ENCODE measurements around the gene PCDHGA5. TPM values are rescaled to one million over a fixed set of nuclear protein-coding genes. Genes with fewer than 3 reads are reported as not detected.

PCDHGA5 gene
- total RNA-seq, 1 donor from 2014 or later, result 0.51 TPM

DNA sequence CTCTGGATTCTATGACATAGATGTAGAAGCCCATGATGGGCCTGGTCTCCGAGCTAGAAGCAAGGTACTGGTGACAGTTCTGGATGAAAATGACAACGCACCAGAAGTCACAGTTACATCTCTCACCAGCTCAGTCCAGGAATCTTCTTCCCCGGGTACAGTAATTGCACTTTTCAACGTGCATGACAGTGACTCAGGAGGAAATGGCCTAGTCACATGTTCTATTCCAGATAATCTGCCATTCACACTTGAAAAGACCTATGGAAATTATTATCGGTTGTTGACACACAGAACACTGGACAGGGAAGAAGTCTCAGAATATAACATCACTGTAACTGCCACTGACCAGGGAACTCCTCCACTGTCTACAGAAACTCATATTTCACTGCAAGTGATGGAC, 7.8 kb upstream of the PCDHGA5 start:
- no peak for DNase-seq (ENCODE audit: low spot score in 2 of 2, unreplicated experiment in 2 of 2)
- Mint-ChIP-seq H3K4me3 (no peak overlapping the region), H3K27ac (no peak overlapping the region), H3K36me3 (peaks cover 14% of the 10 kb centered on the region), H3K27me3 (ENCODE audit: low read depth) (no peaks in the 10 kb centered on the region), H3K4me1 (no peaks in the 10 kb centered on the region), H3K9me3 (peaks cover 61% of the 10 kb centered on the region)
- TF ChIP-seq, protein P1, sequence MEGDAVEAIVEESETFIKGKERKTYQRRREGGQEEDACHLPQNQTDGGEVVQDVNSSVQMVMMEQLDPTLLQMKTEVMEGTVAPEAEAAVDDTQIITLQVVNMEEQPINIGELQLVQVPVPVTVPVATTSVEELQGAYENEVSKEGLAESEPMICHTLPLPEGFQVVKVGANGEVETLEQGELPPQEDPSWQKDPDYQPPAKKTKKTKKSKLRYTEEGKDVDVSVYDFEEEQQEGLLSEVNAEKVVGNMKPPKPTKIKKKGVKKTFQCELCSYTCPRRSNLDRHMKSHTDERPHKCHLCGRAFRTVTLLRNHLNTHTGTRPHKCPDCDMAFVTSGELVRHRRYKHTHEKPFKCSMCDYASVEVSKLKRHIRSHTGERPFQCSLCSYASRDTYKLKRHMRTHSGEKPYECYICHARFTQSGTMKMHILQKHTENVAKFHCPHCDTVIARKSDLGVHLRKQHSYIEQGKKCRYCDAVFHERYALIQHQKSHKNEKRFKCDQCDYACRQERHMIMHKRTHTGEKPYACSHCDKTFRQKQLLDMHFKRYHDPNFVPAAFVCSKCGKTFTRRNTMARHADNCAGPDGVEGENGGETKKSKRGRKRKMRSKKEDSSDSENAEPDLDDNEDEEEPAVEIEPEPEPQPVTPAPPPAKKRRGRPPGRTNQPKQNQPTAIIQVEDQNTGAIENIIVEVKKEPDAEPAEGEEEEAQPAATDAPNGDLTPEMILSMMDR (IDR thresholded peaks at IDR 0.05; ENCODE audit: unreplicated experiment), result no peak

DNA sequence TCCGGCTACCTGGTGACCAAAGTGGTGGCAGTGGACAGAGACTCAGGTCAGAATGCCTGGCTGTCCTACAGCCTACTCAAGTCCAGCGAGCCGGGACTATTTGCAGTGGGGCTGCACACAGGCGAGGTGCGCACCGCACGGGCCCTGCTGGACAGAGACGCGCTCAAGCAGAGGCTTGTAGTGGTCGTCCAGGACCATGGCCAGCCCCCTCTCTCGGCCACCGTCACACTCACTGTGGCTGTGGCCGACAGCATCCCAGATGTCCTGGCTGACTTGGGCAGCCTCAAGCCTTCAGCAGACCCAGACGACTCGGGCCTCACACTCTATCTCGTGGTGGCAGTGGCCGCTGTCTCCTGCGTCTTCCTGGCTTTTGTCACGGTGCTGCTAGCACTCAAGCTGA, 7.0 kb upstream of the PCDHGA5 start:
- H3K9me3 Mint-ChIP-seq, result peaks cover 65% of the 10 kb centered on the region
- peaks cover 16% of the 10 kb centered on the region for H3K36me3 Mint-ChIP-seq
- no peaks in the 10 kb centered on the region for H3K27me3 Mint-ChIP-seq (ENCODE audit: low read depth)
- TF ChIP-seq, protein P1 (IDR thresholded peaks at IDR 0.05; ENCODE audit: unreplicated experiment), result no peak
- no peak for DNase-seq (ENCODE audit: low spot score in 2 of 2, unreplicated experiment in 2 of 2)
- H3K4me3 Mint-ChIP-seq, result no peak overlapping the region
- H3K4me1 Mint-ChIP-seq, result no peaks in the 10 kb centered on the region
- H3K27ac Mint-ChIP-seq, result no peak overlapping the region

DNA sequence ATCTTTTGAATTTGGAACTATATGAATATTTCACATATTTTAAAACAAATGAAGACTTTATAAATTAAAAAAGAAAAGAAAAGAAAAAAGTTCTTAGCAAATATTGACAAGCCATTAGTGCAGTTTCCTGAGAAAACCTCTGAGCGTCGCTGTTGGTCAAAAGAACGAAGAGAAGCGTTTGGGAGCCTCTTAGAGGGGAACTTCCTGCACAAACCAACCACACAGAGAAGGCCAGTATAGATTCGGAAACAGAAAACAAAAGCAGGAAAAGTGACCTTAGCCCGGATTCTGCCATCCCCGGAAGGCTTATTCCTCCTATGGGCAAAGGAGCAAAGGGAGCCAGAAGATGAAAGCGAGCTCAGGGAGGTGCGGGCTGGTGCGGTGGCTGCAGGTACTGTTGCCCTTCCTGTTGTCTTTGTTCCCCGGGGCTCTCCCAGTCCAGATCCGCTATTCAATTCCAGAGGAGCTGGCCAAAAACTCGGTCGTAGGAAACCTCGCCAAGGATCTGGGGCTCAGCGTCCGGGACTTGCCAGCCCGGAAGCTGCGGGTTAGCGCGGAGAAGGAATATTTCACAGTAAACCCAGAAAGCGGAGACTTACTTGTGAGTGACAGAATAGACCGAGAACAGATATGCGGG, 4.1 kb upstream of the PCDHGA5 start, which contains the start of gene PCDHGB2:
TSS of gene PCDHGB2 (plus strand) at position 205 of the 637 bp plus-strand sequence. CDS start at position 347, 142 bp downstream.
- TF ChIP-seq, protein P1 (IDR thresholded peaks at IDR 0.05; ENCODE audit: unreplicated experiment), result no peak
- Mint-ChIP-seq H3K4me3 (no peak within 1 kb of the TSS), H3K9me3 (peaks cover 60% of the 10 kb centered on the region), H3K27ac (no peak within 1 kb of the TSS), H3K36me3 (peaks cover 17% of the 10 kb centered on the region), H3K27me3 (ENCODE audit: low read depth) (no peaks in the 10 kb centered on the region), H3K4me1 (no peaks in the 10 kb centered on the region)
- DNase-seq (ENCODE audit: low spot score in 2 of 2, unreplicated experiment in 2 of 2), result no peak

DNA sequence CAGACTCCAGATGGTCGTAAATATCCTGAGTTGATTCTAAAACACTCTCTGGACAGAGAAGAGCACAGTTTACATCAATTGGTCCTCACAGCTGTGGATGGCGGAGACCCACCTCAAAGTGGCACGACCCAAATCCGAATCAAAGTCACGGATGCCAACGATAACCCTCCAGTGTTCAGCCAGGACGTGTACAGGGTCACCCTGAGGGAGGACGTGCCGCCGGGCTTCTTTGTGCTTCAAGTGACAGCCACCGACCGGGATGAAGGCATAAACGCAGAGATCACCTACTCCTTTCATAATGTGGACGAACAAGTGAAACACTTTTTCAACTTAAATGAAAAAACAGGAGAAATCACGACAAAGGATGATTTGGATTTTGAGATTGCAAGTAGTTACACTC, 3.3 kb upstream of the PCDHGA5 start:
- Mint-ChIP-seq H3K27me3 (ENCODE audit: low read depth) (no peaks in the 10 kb centered on the region), H3K4me1 (no peaks in the 10 kb centered on the region), H3K4me3 (no peak overlapping the region), H3K9me3 (peaks cover 63% of the 10 kb centered on the region), H3K27ac (no peak overlapping the region), H3K36me3 (peaks cover 17% of the 10 kb centered on the region)
- TF ChIP-seq, protein P1 (IDR thresholded peaks at IDR 0.05; ENCODE audit: unreplicated experiment), result no peak
- DNase-seq (ENCODE audit: low spot score in 2 of 2, unreplicated experiment in 2 of 2), result no peak

DNA sequence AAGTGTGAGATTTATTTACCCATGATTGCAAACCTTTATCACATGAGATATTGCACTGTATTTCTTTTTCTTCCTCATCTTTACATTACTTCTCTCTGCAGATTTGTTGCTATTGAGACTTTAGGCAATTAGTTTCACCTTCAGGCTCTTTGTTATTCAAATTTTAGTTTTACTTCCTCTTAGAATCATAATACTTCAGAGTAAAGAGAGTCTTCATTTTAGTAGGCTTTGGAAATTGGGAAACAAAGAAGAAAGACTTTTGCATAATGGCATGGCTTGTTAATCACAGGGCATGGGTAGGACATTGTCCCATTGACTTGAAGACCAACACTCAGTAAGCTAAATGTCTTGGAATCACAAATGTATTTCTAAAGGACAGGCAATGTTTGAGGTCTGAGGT, 1.2 kb upstream of the PCDHGA5 start:
- no peak for DNase-seq (ENCODE audit: low spot score in 2 of 2, unreplicated experiment in 2 of 2)
- TF ChIP-seq, protein P1 (IDR thresholded peaks at IDR 0.05; ENCODE audit: unreplicated experiment), result no peak
- no peaks in the 10 kb centered on the region for H3K4me1 Mint-ChIP-seq
- H3K27me3 Mint-ChIP-seq (ENCODE audit: low read depth), result no peaks in the 10 kb centered on the region
- H3K4me3 Mint-ChIP-seq, result no peak overlapping the region
- H3K9me3 Mint-ChIP-seq, result peaks cover 55% of the 10 kb centered on the region
- H3K36me3 Mint-ChIP-seq, result peaks cover 16% of the 10 kb centered on the region
- H3K27ac Mint-ChIP-seq, result no peak overlapping the region

Data from mesothelial cell of epicardium (in vitro differentiated cells).